GM23248 (cell line): ENCODE data around the gene SETMAR.

Experiments used
- EZH2 ChIP-seq: fragments of 200-600 bp; sonication (generic); IDR thresholded peaks from 2 replicates; pipeline ENCODE4 v1.6.1; 2018; ENCODE audit warnings: antibody characterized with exemption, mild to moderate bottlenecking; ENCODE audit not compliant: insufficient read depth, poor library complexity, severe bottlenecking
- EZH2phosphoT487 ChIP-seq: fragments of 200-600 bp; sonication (generic); IDR thresholded peaks from 2 replicates; pipeline ENCODE4 v1.6.1; 2018; ENCODE audit warnings: antibody characterized with exemption, moderate library complexity, mild to moderate bottlenecking, low read depth; ENCODE audit not compliant: insufficient read depth

GRCh38 chr3:4303187-4304123 lies at the start of gene SETMAR:
- TF ChIP-seq EZH2 (no peak), EZH2phosphoT487 (no peak)
